Hepatocyte (in vitro differentiated cells): ENCODE measurements around the gene PISD. TPM values are rescaled to one million over a fixed set of nuclear protein-coding genes. Genes with fewer than 3 reads are reported as not detected.

ENCODE experiments used
- DNase-seq: peaks from one replicate; pipeline ENCODE4 v3.0.0-alpha.2; 2016; ENCODE audit warnings: low spot score
- H2AFZ ChIP-seq: fragments of 200-600 bp; sonication (generic); 2 replicates; pipeline ENCODE4 v1.6.0; 2016; ENCODE audit warnings: antibody characterized with exemption, mild to moderate bottlenecking
- H3K27ac ChIP-seq: fragments of 200-600 bp; sonication (generic); 2 replicates; pipeline ENCODE4 v1.5.1; 2016; ENCODE audit warnings: mild to moderate bottlenecking
- H3K27me3 ChIP-seq: fragments of 200-600 bp; sonication (generic); 2 replicates; pipeline ENCODE4 v1.6.1; 2016
- H3K36me3 ChIP-seq: fragments of 200-600 bp; sonication (generic); replicated peaks from 2 replicates; pipeline ENCODE4 v1.5.1; 2016; ENCODE audit warnings: low read depth; ENCODE audit not compliant: insufficient read depth
- H3K4me1 ChIP-seq: fragments of 200-600 bp; sonication (generic); 2 replicates; pipeline ENCODE4 v1.5.1; 2016; ENCODE audit warnings: mild to moderate bottlenecking, moderate library complexity; ENCODE audit not compliant: insufficient read depth
- H3K4me2 ChIP-seq: fragments of 200-600 bp; sonication (generic); 2 replicates; pipeline ENCODE4 v1.6.0; 2016
- H3K4me3 ChIP-seq: fragments of 200-600 bp; sonication (generic); 2 replicates; pipeline ENCODE4 v1.5.1; 2016; ENCODE audit warnings: mild to moderate bottlenecking
- H3K79me2 ChIP-seq: fragments of 200-600 bp; sonication (generic); 2 replicates; pipeline ENCODE4 v1.6.0; 2017; ENCODE audit warnings: mild to moderate bottlenecking
- H3K9me2 ChIP-seq: fragments of 200-600 bp; sonication (generic); replicated peaks from 2 replicates; pipeline ENCODE4 v1.6.0; 2017; ENCODE audit warnings: mild to moderate bottlenecking; ENCODE audit not compliant: insufficient read depth
- H3K9me3 ChIP-seq: fragments of 200-600 bp; sonication (generic); 2 replicates; pipeline ENCODE4 v1.5.1; 2016; ENCODE audit warnings: low read depth, mild to moderate bottlenecking
- H4K20me1 ChIP-seq: fragments of 200-600 bp; sonication (generic); 2 replicates; pipeline ENCODE4 v1.6.0; 2016; ENCODE audit warnings: mild to moderate bottlenecking; ENCODE audit not compliant: insufficient read depth, poor library complexity, severe bottlenecking
- CTCF ChIP-seq: fragments of 200-600 bp; sonication (generic); IDR thresholded peaks from 2 replicates; pipeline ENCODE4 v1.5.1; 2016; ENCODE audit warnings: antibody characterized with exemption, mild to moderate bottlenecking; ENCODE audit not compliant: poor library complexity
- EZH2 ChIP-seq: fragments of 200-600 bp; sonication (generic); IDR thresholded peaks from 2 replicates; pipeline ENCODE4 v1.6.1; 2016; ENCODE audit warnings: antibody characterized with exemption, mild to moderate bottlenecking, borderline replicate concordance
- EZH2phosphoT487 ChIP-seq: fragments of 200-600 bp; sonication (generic); IDR thresholded peaks from one replicate; pipeline ENCODE4 v1.6.1; 2018; ENCODE audit warnings: antibody characterized with exemption, mild to moderate bottlenecking, low read depth, moderate library complexity; ENCODE audit not compliant: unreplicated experiment, severe bottlenecking
- WGBS: methylation state at CpG from one replicate; pipeline ENCODE4 v1.1.6; 2016; ENCODE audit warnings: low lambda C conversion rate; ENCODE audit errors: missing lambda C conversion rate; 5-methylcytosine and 5-hydroxymethylcytosine counted together
- polyA plus RNA-seq: library from polyadenylated mRNA; unstranded; fragments of >200 nt; fragmentation: Nextera tagmentation; extraction: Ambion mirVana; gene quantifications from 2 replicates; pipeline ENCODE4 v1.2.1, GENCODE V29; 2016
- total RNA-seq: library from RNA; depleted of rRNA; stranded (reverse); fragments of >200 nt; gene quantifications from 2 replicates; pipeline ENCODE4 v1.2.3, GENCODE V29; 2014

The PISD gene
- total and polyA plus RNA-seq, 2 experiments from 2014 or later = 46.2 to 62.9 TPM

GRCh38 chr22:31621507-31622124 is 40.4 kb downstream of the PISD start:
- H3K9me2 ChIP-seq = no peaks in the 10 kb centered on the region
- no peaks in the 10 kb centered on the region for H3K36me3 ChIP-seq
- H3K27me3 ChIP-seq = no peaks in the 10 kb centered on the region
- no peak overlapping the region for H3K27ac ChIP-seq
- TF ChIP-seq EZH2phosphoT487 (no peak), EZH2 (no peak), CTCF (no peak)
- H4K20me1 ChIP-seq = peaks cover 30% of the 10 kb centered on the region
- no peaks in the 10 kb centered on the region for H3K9me3 ChIP-seq
- WGBS = 95% methylated on average over 19 of the region's 19 CpGs
- H2AFZ ChIP-seq = no peak overlapping the region
- peaks cover 12% of the 10 kb centered on the region for H3K4me1 ChIP-seq
- H3K4me3 ChIP-seq = no peak overlapping the region
- no peak for DNase-seq
- H3K79me2 ChIP-seq = peaks cover 37% of the 10 kb centered on the region
- no peak overlapping the region for H3K4me2 ChIP-seq

- no peaks in the 10 kb centered on the region for H3K9me2 ChIP-seq
- H3K9me3 ChIP-seq = no peaks in the 10 kb centered on the region
- H3K4me2 ChIP-seq = no peak overlapping the region
- WGBS = 92% methylated on average over 20 of the region's 20 CpGs
- H4K20me1 ChIP-seq = peaks cover 26% of the 10 kb centered on the region
- no peaks in the 10 kb centered on the region for H3K36me3 ChIP-seq
- DNase-seq = no peak
- no peak overlapping the region for H3K27ac ChIP-seq
- peaks cover 34% of the 10 kb centered on the region for H3K79me2 ChIP-seq
- H3K4me1 ChIP-seq = peaks cover 9% of the 10 kb centered on the region
- H3K4me3 ChIP-seq = no peak overlapping the region
- TF ChIP-seq CTCF = no peak
- TF ChIP-seq EZH2 = no peak
- no peak for TF ChIP-seq EZH2phosphoT487
- H3K27me3 ChIP-seq = no peaks in the 10 kb centered on the region
- no peak overlapping the region for H2AFZ ChIP-seq
These were observed 41.1 kb downstream of the PISD start for GRCh38 chr22:31620756-31621480.

GRCh38 chr22:31619611-31620300 is 42.3 kb downstream of the PISD start:
- TF ChIP-seq EZH2phosphoT487 = no peak
- H3K27ac ChIP-seq = no peak overlapping the region
- no peaks in the 10 kb centered on the region for H3K36me3 ChIP-seq
- no peak overlapping the region for H3K4me2 ChIP-seq
- H3K9me3 ChIP-seq = no peaks in the 10 kb centered on the region
- H3K79me2 ChIP-seq = peaks cover 23% of the 10 kb centered on the region
- H3K27me3 ChIP-seq = no peaks in the 10 kb centered on the region
- H3K4me3 ChIP-seq = no peak overlapping the region
- WGBS = 98% methylated on average over 14 of the region's 14 CpGs
- peaks cover 7% of the 10 kb centered on the region for H3K4me1 ChIP-seq
- no peak overlapping the region for H2AFZ ChIP-seq
- peaks cover 16% of the 10 kb centered on the region for H4K20me1 ChIP-seq
- H3K9me2 ChIP-seq = no peaks in the 10 kb centered on the region
- DNase-seq = no peak

GRCh38 chr22:31618471-31619176 is 43.4 kb downstream of the PISD start:
- no peak overlapping the region for H2AFZ ChIP-seq
- H3K4me1 ChIP-seq = peaks cover 7% of the 10 kb centered on the region
- no peak overlapping the region for H3K4me3 ChIP-seq
- no peaks in the 10 kb centered on the region for H3K27me3 ChIP-seq
- H4K20me1 ChIP-seq = peaks cover 7% of the 10 kb centered on the region
- DNase-seq = no peak
- 93% methylated on average over 5 of the region's 5 CpGs for WGBS
- peaks cover 11% of the 10 kb centered on the region for H3K79me2 ChIP-seq
- no peak for TF ChIP-seq EZH2phosphoT487
- TF ChIP-seq CTCF = no peak
- TF ChIP-seq EZH2 = no peak
- no peaks in the 10 kb centered on the region for H3K9me3 ChIP-seq
- H3K27ac ChIP-seq = no peak overlapping the region
- H3K9me2 ChIP-seq = no peaks in the 10 kb centered on the region
- no peak overlapping the region for H3K4me2 ChIP-seq
- no peaks in the 10 kb centered on the region for H3K36me3 ChIP-seq
